GM23338 (cell line): Measurements from ENCODE around the gene INTS6L. TPM values are rescaled to one million over a fixed set of nuclear protein-coding genes. Genes with fewer than 3 reads are reported as not detected.
A peak's percentile ranks its signal among the peaks of the same experiment; 100 is the strongest.

Experiments used
- ATAC-seq: fragments of 200-7000 bp; cut with Tn5 transposase; 3 replicates; pipeline ENCODE4 v1.9.1; 2020
- DNase-seq: peaks from one replicate; pipeline ENCODE4 v3.0.0-alpha.2; 2015; ENCODE audit warnings: low spot score
- H2AFZ ChIP-seq: fragments of 200-600 bp; sonication (generic); 2 replicates; pipeline ENCODE4 v1.8.0; 2016; ENCODE audit warnings: antibody characterized with exemption, mild to moderate bottlenecking, moderate library complexity
- H3F3A ChIP-seq: fragments of 200-600 bp; sonication (generic); replicated peaks from 2 replicates; pipeline ENCODE4 v1.8.0; 2017; ENCODE audit warnings: antibody characterized with exemption, mixed run types, low read depth
- H3K27ac ChIP-seq: fragments of 200-600 bp; sonication (generic); 2 replicates; pipeline ENCODE4 v1.6.1; 2016; ENCODE audit warnings: low read depth
- H3K27me3 ChIP-seq: fragments of 200-600 bp; sonication (generic); 2 replicates; pipeline ENCODE4 v1.8.0; 2016; ENCODE audit warnings: mild to moderate bottlenecking, mixed run types, moderate library complexity; ENCODE audit not compliant: insufficient read depth
- H3K36me3 ChIP-seq: fragments of 200-600 bp; sonication (generic); 2 replicates; pipeline ENCODE4 v1.8.0; 2016; ENCODE audit warnings: mild to moderate bottlenecking; ENCODE audit not compliant: insufficient read depth
- H3K4me1 ChIP-seq: fragments of 200-600 bp; sonication (generic); 2 replicates; pipeline ENCODE4 v1.8.0; 2016; ENCODE audit warnings: mild to moderate bottlenecking, moderate library complexity; ENCODE audit not compliant: insufficient read depth
- H3K4me2 ChIP-seq: fragments of 200-600 bp; sonication (generic); 2 replicates; pipeline ENCODE4 v1.7.1; 2017; ENCODE audit warnings: mixed run types
- H3K4me3 ChIP-seq: fragments of 200-600 bp; sonication (generic); 2 replicates; pipeline ENCODE4 v1.6.1; 2016; ENCODE audit warnings: mixed run types
- H3K79me2 ChIP-seq: fragments of 200-600 bp; sonication (generic); replicated peaks from 2 replicates; pipeline ENCODE4 v1.8.0; 2017; ENCODE audit warnings: mild to moderate bottlenecking; ENCODE audit not compliant: insufficient read depth
- H3K9me2 ChIP-seq: fragments of 200-600 bp; sonication (generic); 2 replicates; pipeline ENCODE4 v1.8.0; 2017; ENCODE audit not compliant: insufficient read depth
- H4K20me1 ChIP-seq: fragments of 200-600 bp; sonication (generic); replicated peaks from 2 replicates; pipeline ENCODE4 v1.8.0; 2017; ENCODE audit warnings: mild to moderate bottlenecking; ENCODE audit not compliant: insufficient read depth
- H3K27ac Mint-ChIP-seq: 2 replicates; pipeline ENCODE4 v1.8.0; 2020; ENCODE audit warnings: inconsistent platforms, mild to moderate bottlenecking, moderate library complexity, mixed read lengths
- H3K27me3 Mint-ChIP-seq: 3 replicates; pipeline ENCODE4 v1.8.0; 2022; ENCODE audit warnings: low read depth, mild to moderate bottlenecking, moderate library complexity, mixed read lengths, inconsistent platforms; ENCODE audit not compliant: insufficient read depth, poor library complexity
- H3K36me3 Mint-ChIP-seq: 3 replicates; pipeline ENCODE4 v1.8.0; 2021; ENCODE audit warnings: low read depth, mild to moderate bottlenecking, inconsistent platforms, moderate library complexity, mixed read lengths
- H3K4me1 Mint-ChIP-seq: 3 replicates; pipeline ENCODE4 v1.8.0; 2020; ENCODE audit warnings: mild to moderate bottlenecking, inconsistent platforms, mixed read lengths
- H3K4me3 Mint-ChIP-seq: 3 replicates; pipeline ENCODE4 v1.8.0; 2021; ENCODE audit warnings: moderate library complexity, mild to moderate bottlenecking, inconsistent platforms, mixed read lengths
- H3K9me3 Mint-ChIP-seq: 3 replicates; pipeline ENCODE4 v1.8.0; 2020; ENCODE audit warnings: moderate library complexity, mild to moderate bottlenecking, inconsistent platforms, mixed read lengths
- CREB1 ChIP-seq: fragments of 250-450 bp; sonication (Bioruptor Pico); IDR thresholded peaks from 2 replicates; pipeline ENCODE4 v1.5.0; 2020; ENCODE audit warnings: low read depth, mild to moderate bottlenecking, moderate library complexity
- EZH2 ChIP-seq: fragments of 200-600 bp; sonication (generic); IDR thresholded peaks from one replicate; pipeline ENCODE4 v1.8.0; 2017; ENCODE audit warnings: antibody characterized with exemption, mild to moderate bottlenecking, low read depth; ENCODE audit not compliant: unreplicated experiment
- EZH2phosphoT487 ChIP-seq: fragments of 200-600 bp; sonication (generic); IDR thresholded peaks from one replicate; pipeline ENCODE4 v1.8.1; 2018; ENCODE audit warnings: antibody characterized with exemption; ENCODE audit not compliant: unreplicated experiment
- JUNB ChIP-seq: IDR thresholded peaks from one replicate; pipeline ENCODE4 v1.6.1; 2016; ENCODE audit warnings: antibody characterized with exemption; ENCODE audit not compliant: unreplicated experiment
- NANOG ChIP-seq: IDR thresholded peaks from 2 replicates; pipeline ENCODE4 v1.6.1; 2016; ENCODE audit warnings: antibody characterized with exemption, borderline replicate concordance
- POLR2AphosphoS5 ChIP-seq: IDR thresholded peaks from 2 replicates; pipeline ENCODE4 v1.6.1; 2016; ENCODE audit warnings: antibody characterized with exemption, low read depth
- STAT1 ChIP-seq: IDR thresholded peaks from one replicate; pipeline ENCODE4 v1.6.1; 2016; ENCODE audit warnings: antibody characterized with exemption; ENCODE audit not compliant: unreplicated experiment
- ZNF114 ChIP-seq: fragments of 250-450 bp; sonication (Bioruptor Pico); IDR thresholded peaks from 2 replicates; pipeline ENCODE4 v1.5.0; 2020; ENCODE audit warnings: mild to moderate bottlenecking, moderate library complexity
- ZNF331 ChIP-seq: fragments of 250-450 bp; sonication (Bioruptor Pico); IDR thresholded peaks from 2 replicates; pipeline ENCODE4 v1.5.0; 2020; ENCODE audit warnings: low read depth, mild to moderate bottlenecking, moderate library complexity
- polyA plus RNA-seq: library from polyadenylated mRNA; unstranded; fragments of >200 nt; fragmentation: Nextera tagmentation; extraction: Ambion mirVana; gene quantifications from 2 replicates; pipeline ENCODE4 v1.2.1, GENCODE V29; 2016
- total RNA-seq: library from RNA; depleted of rRNA; stranded (reverse); fragments of >200 nt; shearing (Covaris generic); gene quantifications from 2 replicates; pipeline ENCODE4 v1.2.3, GENCODE V29; 2014
- TF ChIP-seq, protein P1 (sequence below), 2 experiments: fragments of 200-600 bp in 1 of 2; sonication (generic) in 1 of 2; conservative IDR thresholded peaks; 2 replicates each; pipeline versions ENCODE4 v1.5.1 to v1.6.1; 2016 to 2017; ENCODE audit warnings: antibody characterized with exemption in 2 of 2, low read depth in 2 of 2, mild to moderate bottlenecking in 2 of 2, moderate library complexity in 1 of 2
- TF ChIP-seq, protein P2 (sequence below): IDR thresholded peaks from one replicate; pipeline ENCODE4 v1.6.1; 2018; ENCODE audit warnings: antibody characterized with exemption; ENCODE audit not compliant: unreplicated experiment
- TF ChIP-seq, protein P3 (sequence below): IDR thresholded peaks from 2 replicates; pipeline ENCODE4 v1.6.1; 2016; ENCODE audit warnings: antibody characterized with exemption
- TF ChIP-seq, protein P4 (sequence below): fragments of 250-450 bp; sonication (Bioruptor Pico); IDR thresholded peaks from 2 replicates; pipeline ENCODE4 v1.5.0; 2020; ENCODE audit warnings: mild to moderate bottlenecking, moderate library complexity

INTS6L gene
- total and polyA plus RNA-seq, 2 experiments from 2014 or later: 4.5 to 6.4 TPM

DNA sequence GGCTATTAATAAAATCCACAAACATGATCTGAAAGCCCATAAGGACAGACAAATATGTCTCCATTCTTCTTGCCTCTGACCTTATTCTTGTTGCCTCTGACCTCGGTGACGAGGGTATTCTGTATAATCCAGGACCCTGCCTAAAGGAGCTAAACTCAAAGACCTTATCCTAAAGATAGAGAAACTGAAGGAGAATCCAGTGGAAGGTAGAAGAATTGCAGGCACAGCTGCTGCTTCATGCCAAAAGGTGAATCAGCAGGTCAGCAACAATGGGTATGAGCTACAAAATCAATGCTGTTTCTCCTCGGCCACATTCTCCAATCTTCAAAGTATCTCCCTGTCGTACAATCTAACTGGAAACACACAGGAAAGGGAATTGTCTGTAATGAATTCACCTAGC, 71.4 kb downstream of the INTS6L start:
- H4K20me1 ChIP-seq: no peaks in the 10 kb centered on the region
- no peaks in the 10 kb centered on the region for H3K36me3 ChIP-seq
- H2AFZ ChIP-seq: no peak overlapping the region
- TF ChIP-seq EZH2 (no peak), ZNF114 (CRISPR knock-in tag) (no peak), EZH2phosphoT487 (no peak), JUNB (no peak), STAT1 (no peak), CREB1 (no peak), NANOG (no peak), ZNF331 (CRISPR knock-in tag) (no peak), POLR2AphosphoS5 (no peak)
- TF ChIP-seq, protein P1, sequence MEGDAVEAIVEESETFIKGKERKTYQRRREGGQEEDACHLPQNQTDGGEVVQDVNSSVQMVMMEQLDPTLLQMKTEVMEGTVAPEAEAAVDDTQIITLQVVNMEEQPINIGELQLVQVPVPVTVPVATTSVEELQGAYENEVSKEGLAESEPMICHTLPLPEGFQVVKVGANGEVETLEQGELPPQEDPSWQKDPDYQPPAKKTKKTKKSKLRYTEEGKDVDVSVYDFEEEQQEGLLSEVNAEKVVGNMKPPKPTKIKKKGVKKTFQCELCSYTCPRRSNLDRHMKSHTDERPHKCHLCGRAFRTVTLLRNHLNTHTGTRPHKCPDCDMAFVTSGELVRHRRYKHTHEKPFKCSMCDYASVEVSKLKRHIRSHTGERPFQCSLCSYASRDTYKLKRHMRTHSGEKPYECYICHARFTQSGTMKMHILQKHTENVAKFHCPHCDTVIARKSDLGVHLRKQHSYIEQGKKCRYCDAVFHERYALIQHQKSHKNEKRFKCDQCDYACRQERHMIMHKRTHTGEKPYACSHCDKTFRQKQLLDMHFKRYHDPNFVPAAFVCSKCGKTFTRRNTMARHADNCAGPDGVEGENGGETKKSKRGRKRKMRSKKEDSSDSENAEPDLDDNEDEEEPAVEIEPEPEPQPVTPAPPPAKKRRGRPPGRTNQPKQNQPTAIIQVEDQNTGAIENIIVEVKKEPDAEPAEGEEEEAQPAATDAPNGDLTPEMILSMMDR (conservative IDR thresholded peaks at IDR 0.05; ENCODE audit: low read depth in 2 of 2): no peak
- TF ChIP-seq, protein P2, sequence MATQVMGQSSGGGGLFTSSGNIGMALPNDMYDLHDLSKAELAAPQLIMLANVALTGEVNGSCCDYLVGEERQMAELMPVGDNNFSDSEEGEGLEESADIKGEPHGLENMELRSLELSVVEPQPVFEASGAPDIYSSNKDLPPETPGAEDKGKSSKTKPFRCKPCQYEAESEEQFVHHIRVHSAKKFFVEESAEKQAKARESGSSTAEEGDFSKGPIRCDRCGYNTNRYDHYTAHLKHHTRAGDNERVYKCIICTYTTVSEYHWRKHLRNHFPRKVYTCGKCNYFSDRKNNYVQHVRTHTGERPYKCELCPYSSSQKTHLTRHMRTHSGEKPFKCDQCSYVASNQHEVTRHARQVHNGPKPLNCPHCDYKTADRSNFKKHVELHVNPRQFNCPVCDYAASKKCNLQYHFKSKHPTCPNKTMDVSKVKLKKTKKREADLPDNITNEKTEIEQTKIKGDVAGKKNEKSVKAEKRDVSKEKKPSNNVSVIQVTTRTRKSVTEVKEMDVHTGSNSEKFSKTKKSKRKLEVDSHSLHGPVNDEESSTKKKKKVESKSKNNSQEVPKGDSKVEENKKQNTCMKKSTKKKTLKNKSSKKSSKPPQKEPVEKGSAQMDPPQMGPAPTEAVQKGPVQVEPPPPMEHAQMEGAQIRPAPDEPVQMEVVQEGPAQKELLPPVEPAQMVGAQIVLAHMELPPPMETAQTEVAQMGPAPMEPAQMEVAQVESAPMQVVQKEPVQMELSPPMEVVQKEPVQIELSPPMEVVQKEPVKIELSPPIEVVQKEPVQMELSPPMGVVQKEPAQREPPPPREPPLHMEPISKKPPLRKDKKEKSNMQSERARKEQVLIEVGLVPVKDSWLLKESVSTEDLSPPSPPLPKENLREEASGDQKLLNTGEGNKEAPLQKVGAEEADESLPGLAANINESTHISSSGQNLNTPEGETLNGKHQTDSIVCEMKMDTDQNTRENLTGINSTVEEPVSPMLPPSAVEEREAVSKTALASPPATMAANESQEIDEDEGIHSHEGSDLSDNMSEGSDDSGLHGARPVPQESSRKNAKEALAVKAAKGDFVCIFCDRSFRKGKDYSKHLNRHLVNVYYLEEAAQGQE: no peak
- TF ChIP-seq, protein P3, sequence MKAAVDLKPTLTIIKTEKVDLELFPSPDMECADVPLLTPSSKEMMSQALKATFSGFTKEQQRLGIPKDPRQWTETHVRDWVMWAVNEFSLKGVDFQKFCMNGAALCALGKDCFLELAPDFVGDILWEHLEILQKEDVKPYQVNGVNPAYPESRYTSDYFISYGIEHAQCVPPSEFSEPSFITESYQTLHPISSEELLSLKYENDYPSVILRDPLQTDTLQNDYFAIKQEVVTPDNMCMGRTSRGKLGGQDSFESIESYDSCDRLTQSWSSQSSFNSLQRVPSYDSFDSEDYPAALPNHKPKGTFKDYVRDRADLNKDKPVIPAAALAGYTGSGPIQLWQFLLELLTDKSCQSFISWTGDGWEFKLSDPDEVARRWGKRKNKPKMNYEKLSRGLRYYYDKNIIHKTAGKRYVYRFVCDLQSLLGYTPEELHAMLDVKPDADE: no peak
- TF ChIP-seq, protein P4, sequence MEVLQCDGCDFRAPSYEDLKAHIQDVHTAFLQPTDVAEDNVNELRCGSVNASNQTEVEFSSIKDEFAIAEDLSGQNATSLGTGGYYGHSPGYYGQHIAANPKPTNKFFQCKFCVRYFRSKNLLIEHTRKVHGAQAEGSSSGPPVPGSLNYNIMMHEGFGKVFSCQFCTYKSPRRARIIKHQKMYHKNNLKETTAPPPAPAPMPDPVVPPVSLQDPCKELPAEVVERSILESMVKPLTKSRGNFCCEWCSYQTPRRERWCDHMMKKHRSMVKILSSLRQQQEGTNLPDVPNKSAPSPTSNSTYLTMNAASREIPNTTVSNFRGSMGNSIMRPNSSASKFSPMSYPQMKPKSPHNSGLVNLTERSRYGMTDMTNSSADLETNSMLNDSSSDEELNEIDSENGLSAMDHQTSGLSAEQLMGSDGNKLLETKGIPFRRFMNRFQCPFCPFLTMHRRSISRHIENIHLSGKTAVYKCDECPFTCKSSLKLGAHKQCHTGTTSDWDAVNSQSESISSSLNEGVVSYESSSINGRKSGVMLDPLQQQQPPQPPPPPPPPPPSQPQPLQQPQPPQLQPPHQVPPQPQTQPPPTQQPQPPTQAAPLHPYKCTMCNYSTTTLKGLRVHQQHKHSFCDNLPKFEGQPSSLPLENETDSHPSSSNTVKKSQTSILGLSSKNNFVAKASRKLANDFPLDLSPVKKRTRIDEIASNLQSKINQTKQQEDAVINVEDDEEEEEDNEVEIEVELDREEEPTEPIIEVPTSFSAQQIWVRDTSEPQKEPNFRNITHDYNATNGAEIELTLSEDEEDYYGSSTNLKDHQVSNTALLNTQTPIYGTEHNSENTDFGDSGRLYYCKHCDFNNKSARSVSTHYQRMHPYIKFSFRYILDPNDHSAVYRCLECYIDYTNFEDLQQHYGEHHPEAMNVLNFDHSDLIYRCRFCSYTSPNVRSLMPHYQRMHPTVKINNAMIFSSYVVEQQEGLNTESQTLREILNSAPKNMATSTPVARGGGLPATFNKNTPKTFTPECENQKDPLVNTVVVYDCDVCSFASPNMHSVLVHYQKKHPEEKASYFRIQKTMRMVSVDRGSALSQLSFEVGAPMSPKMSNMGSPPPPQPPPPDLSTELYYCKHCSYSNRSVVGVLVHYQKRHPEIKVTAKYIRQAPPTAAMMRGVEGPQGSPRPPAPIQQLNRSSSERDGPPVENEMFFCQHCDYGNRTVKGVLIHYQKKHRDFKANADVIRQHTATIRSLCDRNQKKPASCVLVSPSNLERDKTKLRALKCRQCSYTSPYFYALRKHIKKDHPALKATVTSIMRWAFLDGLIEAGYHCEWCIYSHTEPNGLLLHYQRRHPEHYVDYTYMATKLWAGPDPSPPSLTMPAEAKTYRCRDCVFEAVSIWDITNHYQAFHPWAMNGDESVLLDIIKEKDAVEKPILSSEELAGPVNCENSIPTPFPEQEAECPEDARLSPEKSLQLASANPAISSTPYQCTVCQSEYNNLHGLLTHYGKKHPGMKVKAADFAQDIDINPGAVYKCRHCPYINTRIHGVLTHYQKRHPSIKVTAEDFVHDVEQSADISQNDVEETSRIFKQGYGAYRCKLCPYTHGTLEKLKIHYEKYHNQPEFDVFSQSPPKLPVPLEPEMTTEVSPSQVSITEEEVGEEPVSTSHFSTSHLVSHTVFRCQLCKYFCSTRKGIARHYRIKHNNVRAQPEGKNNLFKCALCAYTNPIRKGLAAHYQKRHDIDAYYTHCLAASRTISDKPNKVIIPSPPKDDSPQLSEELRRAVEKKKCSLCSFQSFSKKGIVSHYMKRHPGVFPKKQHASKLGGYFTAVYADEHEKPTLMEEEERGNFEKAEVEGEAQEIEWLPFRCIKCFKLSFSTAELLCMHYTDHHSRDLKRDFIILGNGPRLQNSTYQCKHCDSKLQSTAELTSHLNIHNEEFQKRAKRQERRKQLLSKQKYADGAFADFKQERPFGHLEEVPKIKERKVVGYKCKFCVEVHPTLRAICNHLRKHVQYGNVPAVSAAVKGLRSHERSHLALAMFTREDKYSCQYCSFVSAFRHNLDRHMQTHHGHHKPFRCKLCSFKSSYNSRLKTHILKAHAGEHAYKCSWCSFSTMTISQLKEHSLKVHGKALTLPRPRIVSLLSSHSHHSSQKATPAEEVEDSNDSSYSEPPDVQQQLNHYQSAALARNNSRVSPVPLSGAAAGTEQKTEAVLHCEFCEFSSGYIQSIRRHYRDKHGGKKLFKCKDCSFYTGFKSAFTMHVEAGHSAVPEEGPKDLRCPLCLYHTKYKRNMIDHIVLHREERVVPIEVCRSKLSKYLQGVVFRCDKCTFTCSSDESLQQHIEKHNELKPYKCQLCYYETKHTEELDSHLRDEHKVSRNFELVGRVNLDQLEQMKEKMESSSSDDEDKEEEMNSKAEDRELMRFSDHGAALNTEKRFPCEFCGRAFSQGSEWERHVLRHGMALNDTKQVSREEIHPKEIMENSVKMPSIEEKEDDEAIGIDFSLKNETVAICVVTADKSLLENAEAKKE (CRISPR knock-in tag): no peak
- H3K27ac Mint-ChIP-seq: no peak overlapping the region
- H3K79me2 ChIP-seq: no peaks in the 10 kb centered on the region
- ATAC-seq (peak; percentile 58; the same call in 2 of the 3 replicates), DNase-seq (peak; percentile 10)
- peaks cover 2% of the 10 kb centered on the region; the same call in 1 of the 3 replicates for H3K9me3 Mint-ChIP-seq
- no peak overlapping the region for H3K27ac ChIP-seq
- no peaks in the 10 kb centered on the region for H3K4me1 Mint-ChIP-seq
- H3K9me2 ChIP-seq: no peaks in the 10 kb centered on the region
- no peaks in the 10 kb centered on the region for H3K4me1 ChIP-seq
- H3K27me3 ChIP-seq: no peaks in the 10 kb centered on the region
- H3K36me3 Mint-ChIP-seq: no peaks in the 10 kb centered on the region
- H3K4me2 ChIP-seq: no peak overlapping the region
- H3K4me3 ChIP-seq: no peak overlapping the region
- no peak overlapping the region for H3K4me3 Mint-ChIP-seq
- H3F3A ChIP-seq: no peaks in the 10 kb centered on the region
- peaks cover 4% of the 10 kb centered on the region for H3K27me3 Mint-ChIP-seq
